Measurements from ENCODE around the gene RPA3. TPM values are rescaled to one million over a fixed set of nuclear protein-coding genes. Genes with fewer than 3 reads are reported as not detected.

Gene RPA3
- total and polyA plus RNA-seq, 9 of the 15 experiments (the other 6 are each of a cell fraction or from before 2014, with no cell fraction given) = 68.5 to 265 (median 125) TPM

DNA sequence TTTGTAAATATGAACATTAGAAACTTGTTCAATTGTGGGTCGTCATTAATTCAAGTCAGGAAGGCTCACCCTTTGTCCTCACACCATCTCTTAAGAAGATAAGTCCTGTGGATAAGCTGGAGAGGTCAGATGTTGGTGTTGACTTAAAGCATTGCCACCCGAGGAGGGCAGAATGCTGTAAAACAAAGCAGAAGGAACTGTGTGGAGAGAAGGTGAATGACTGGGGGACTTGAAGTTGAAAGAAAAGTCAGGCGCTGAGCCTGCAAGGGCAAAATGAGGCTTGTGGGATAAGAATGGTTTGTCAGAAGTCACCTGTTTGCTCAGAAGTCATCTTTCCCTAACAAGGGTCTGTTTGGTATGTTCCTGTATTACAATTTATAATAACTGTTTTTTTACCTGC is 9.1 kb downstream of the RPA3 start (continued):
- TF ChIP-seq IRF1 (CRISPR knock-in tag; IDR thresholded peaks at IDR 0.05; ENCODE audit: borderline replicate concordance) (no peak), HDAC8 (tag; IDR thresholded peaks at IDR 0.05) (no peak)

GRCh38 chr7:7707806-7708205 is 10.6 kb downstream of the RPA3 start:
- intact Hi-C loops (cut with micrococcal nuclease) = no loop called here
- H3K4me2 ChIP-seq (ENCODE audit: insufficient read depth, low read length) = no peak overlapping the region
- no peaks in the 10 kb centered on the region for H3K27me3 ChIP-seq (ENCODE audit: control insufficient read depth in 2 of 2, insufficient read depth in 2 of 2, low read length in 2 of 2)
- H3K4me3 ChIP-seq = no peak overlapping the region
- H3K9me3 ChIP-seq (replicated peaks; ENCODE audit: control insufficient read depth, insufficient read depth, low read depth, low read length) = no peaks in the 10 kb centered on the region
- H3K79me2 ChIP-seq (ENCODE audit: control insufficient read depth, insufficient read depth, low read length) = no peaks in the 10 kb centered on the region
- in situ Hi-C loops (cut with MboI) = no loop called here
- 57% methylated on average over 4 of the region's 4 CpGs for WGBS (ENCODE audit: insufficient coverage, low coverage, missing lambda C conversion rate)
- CTCF ChIA-PET (ENCODE audit: low intra/inter-chr PET ratio) = no interaction called here
- H3K9ac ChIP-seq (ENCODE audit: insufficient read depth in 1 of 2, low read depth in 2 of 2, low read length in 2 of 2) = no peak overlapping the region
- POLR2A ChIA-PET = interaction anchor here (1.4 to 1.9 kb wide), 2 partner anchors 10 to 11 kb away, joined by 5 read pairs; partner anchors contain the start of gene RPA3
- FAIRE-seq (no peak), DNase-seq (ENCODE audit: extremely low read depth in 1 of 4, low spot score in 3 of 4) (no peak), ATAC-seq (no peak)
- H3K4me1 ChIP-seq (replicated peaks in 1 of 2; ENCODE audit: control insufficient read depth in 2 of 2, insufficient read depth in 2 of 2, low read length in 2 of 2) = no peaks in the 10 kb centered on the region
- H2AFZ ChIP-seq (ENCODE audit: low read depth, low read length) = no peak overlapping the region
- H3K27ac ChIP-seq (ENCODE audit: extremely low read depth, low read depth, low read length) = no peak overlapping the region
- no peaks in the 10 kb centered on the region for H3K9me1 ChIP-seq (ENCODE audit: control insufficient read depth, insufficient read depth, low read length)
- TF ChIP-seq EP400 (IDR thresholded peaks at IDR 0.05) (no peak), NCOR1 (IDR thresholded peaks at IDR 0.05) (no peak), ZNF717 (CRISPR knock-in tag; IDR thresholded peaks at IDR 0.05) (no peak), USF1 (CRISPR knock-in tag; IDR thresholded peaks at IDR 0.05) (no peak), SP2 (IDR thresholded peaks at IDR 0.05; ENCODE audit: extremely low read depth, low read depth, low read length, poor library complexity, severe bottlenecking) (no peak), KDM2B (CRISPR knock-in tag; IDR thresholded peaks at IDR 0.05) (no peak), KAT8 (IDR thresholded peaks at IDR 0.05; ENCODE audit: low read depth) (no peak), CBX2 (IDR thresholded peaks at IDR 0.05; ENCODE audit: insufficient read depth, low read length, poor library complexity, severe bottlenecking) (no peak), JUNB (CRISPR knock-in tag; conservative IDR thresholded peaks at IDR 0.05) (no peak), FOXK1 (CRISPR knock-in tag; IDR thresholded peaks at IDR 0.05; ENCODE audit: borderline replicate concordance) (no peak)
- H3K36me3 ChIP-seq (ENCODE audit: control insufficient read depth, insufficient read depth, low read length) = no peaks in the 10 kb centered on the region
- no peaks in the 10 kb centered on the region for H4K20me1 ChIP-seq (replicated peaks; ENCODE audit: control insufficient read depth, insufficient read depth, low read length)
- no TSS peak for BruUV-seq (replicated peaks)
